ENCODE results near the gene WBP2NL.
"Not testable (repeated sequence)": the region's sequence is repeated elsewhere in the genome, so short reads cannot be mapped to it uniquely, and the experiment has no call there.

The WBP2NL gene, protein sequence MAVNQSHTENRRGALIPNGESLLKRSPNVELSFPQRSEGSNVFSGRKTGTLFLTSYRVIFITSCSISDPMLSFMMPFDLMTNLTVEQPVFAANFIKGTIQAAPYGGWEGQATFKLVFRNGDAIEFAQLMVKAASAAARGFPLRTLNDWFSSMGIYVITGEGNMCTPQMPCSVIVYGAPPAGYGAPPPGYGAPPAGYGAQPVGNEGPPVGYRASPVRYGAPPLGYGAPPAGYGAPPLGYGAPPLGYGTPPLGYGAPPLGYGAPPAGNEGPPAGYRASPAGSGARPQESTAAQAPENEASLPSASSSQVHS

DNA sequence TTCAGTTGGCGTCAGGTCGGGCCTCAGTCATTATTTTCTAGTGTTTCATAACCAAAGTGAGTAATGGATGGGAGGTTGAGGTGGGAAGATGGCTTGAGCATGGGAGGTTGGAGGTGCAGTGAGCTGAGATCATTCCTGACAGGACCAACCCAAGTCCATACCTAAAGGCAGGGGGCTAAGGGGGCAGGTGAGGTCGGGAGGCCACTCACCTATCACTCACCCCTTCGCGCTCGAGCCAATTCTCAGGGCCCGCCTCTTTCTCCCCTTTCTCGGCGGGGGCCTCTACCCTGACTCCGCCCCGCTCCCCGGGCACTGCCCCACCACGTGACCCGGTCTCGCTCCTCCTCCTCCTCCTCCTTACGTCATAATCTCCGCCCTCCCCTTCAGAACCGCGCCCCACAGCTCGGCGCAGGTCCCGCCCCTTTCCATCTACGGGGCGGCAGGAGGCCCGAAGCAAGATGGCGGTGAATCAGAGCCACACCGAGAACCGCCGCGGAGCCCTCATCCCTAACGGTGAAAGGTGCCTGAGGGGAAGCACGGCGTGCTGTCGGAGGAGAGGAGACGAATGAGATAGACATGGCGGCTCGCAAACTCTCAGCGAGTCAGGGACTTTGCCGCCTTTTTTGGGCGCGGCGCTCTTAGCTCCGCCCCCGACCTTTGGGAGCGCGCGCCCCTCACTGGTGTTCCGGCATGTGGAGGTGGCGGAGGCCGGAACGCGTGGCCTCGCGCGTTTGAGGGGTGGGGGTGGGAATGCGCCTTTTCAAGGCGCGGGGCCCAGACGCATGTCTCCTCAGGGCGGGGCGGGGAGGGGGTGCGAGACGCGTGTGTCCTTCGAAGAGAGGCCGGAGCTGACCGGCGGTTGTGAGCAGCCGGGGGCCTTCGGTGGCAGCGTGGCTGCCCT lies at the start of gene WBP2NL:
WBP2NL (plus strand) TSS at position 428 of the 901 bp plus-strand sequence; CDS start at position 459, 31 bp downstream.
- no peak for DNase-seq (ENCODE audit: low spot score)

DNA sequence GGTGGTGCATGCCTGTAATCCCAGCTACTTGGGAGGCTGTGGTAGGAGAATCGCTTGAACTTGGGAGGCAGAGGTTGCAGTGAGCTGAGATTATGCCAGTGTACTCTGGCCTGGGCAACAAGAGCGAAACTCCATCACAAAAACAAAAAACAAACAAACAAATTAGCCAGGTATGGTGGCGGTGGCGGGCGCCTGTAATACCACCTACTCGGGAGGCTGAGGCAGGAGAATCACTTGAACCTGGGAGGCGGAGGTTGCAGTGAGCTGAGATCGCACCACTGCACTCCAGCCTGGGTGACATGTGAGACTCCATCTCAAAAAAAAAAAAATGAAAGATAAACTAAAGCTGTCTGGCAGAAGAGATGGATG lies 49.7 kb upstream of the WBP2NL start:
- DNase-seq (ENCODE audit: low spot score): not testable (repeated sequence)

DNA sequence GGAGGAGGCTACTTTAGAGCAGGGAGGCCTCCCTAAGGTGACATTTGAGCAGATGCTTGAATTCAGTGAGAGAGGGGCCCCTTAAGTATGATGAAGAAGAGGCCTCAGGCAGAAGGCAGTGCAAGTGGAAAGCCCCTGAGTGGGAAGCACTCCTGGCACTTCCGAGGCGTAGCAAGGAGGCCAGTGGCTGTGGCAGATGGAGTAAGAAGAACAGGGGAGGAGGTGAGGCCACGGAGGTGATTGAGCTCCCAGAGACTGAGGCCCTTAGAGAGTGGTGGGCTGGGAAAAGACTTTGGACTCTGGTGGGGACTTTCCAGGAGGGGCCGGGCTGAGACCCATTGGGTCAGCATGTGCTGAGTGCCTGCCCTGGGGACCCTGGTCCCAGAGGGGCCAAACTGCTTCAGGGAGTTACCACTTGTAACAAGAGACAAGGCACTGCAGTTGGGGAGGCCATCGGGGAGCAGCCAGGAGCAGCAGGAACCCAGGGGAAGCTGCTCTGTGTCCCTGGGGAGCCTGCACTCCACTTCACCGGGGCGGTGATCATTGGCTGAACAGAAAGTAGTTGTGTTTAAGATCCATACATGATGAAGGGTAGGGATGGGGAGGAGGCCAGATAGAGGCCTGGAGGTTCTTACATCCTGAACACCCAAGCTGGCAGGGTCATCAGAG lies 49.2 kb upstream of the WBP2NL start:
- no peak for DNase-seq (ENCODE audit: low spot score)

DNA sequence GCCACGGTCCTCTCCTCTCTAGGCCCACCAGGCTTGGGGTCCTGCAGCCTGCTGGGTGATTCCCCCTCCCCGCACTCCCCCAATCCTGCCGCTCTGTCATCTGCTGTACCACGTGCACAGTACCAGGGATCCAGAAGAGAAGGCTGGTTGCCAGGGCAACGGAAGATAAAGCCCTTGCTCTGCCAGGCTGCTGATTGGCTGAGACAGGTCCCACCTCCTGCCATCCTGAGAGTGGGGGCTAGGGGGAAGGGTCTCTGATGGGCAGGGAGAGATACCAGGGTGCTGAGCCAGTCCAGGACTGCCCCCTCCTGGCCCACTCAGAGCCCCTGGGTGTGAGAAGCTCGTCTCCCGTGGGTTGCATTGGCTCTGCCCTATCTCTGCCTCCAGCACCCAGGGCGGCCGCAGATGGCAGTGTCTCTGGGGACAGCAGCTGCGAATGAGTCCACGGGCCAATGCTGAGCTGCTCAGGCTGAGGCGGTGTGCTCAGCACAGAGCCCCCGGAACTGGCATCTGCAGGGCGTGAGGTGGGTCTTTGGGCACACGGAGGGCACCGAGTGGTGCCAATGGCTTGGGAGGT lies 46.6 kb upstream of the WBP2NL start, which contains the start of gene SMIM45:
SMIM45 (plus strand) TSS at position 253 of the 577 bp plus-strand sequence.
- DNase-seq (ENCODE audit: low spot score): no peak

DNA sequence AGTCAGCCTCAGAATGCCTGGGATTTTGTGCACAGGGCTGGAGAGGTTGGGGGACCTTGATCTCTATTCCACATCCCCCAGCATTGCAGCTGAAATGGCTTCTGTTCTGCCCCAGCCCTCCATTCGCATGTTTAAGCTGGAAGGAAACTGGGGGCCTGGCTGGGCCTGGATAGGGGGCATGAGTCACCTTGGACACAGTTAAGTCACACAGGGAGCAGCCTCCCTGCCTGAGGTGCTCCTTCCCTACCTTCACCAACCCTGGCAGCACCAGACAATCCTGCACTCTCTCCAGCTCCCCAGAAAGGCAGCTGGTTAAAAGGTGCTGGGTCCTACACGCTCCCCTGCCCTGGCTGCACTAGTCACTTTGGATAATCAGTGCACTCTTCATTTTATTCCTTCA lies 45.9 kb upstream of the WBP2NL start:
- DNase-seq (ENCODE audit: low spot score): no peak

DNA sequence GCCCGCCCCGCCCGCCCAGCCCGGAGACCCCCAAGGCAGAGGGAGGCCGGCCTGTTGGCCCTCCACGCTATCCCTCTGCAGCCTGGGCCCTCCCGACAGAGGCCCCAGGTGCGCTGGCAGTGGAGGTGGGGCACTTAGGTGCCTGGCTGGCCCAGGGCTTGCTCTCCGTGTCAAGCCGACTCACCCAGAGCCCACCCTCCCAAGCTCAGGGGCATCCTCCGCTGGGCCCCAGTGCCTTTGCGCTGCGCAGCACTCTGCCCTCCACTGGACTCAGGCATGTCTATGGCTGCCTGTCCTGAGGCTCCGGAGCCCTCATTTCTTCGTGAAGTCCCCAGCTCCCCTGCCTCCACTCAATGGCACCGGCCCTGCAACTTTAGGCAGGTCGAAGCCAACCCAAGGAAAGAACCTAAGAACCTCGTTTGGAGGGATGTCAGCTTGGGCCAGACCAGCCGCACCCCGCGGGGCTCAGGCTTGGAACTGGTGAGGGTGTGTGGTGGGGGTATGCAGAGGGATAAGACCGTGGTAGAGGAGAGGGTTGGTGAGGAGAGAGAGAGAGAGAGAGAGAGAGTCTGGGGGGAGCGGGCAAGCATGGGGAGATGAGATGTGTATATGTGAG lies 40.5 kb upstream of the WBP2NL start:
- DNase-seq (ENCODE audit: low spot score): no peak

DNA sequence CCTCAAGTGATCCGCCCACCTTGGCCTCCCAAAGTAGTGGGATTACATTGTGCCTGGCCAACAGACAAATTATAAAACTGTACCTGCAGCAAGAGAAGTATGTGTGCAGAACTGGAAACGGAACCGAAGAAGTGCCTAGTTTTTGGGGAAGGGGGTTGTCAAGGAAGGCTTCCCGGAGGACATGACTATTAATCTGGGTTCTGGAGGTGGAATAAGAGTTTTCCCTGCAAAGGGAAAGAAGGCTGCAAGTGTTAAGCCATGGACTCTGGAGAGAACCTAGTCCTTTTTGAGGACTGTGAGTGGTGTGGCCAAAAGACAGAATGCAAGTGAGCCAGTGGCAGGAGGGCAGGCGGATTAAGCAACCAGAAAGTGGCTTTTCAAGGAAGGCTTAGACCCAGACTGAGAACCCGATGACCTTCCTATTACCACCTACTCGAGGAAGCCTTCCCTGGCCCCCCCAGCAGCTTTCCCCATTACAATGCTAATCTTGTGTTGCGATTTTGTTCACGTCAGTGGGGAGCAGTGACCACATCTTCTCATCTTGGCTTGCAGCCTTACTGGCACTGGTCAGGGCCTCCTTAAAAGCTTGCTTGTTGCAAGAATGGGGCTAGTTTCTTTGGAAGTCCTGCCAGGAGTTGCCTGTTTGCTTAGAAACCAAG lies 35.0 kb upstream of the WBP2NL start:
- no peak for DNase-seq (ENCODE audit: low spot score)

DNA sequence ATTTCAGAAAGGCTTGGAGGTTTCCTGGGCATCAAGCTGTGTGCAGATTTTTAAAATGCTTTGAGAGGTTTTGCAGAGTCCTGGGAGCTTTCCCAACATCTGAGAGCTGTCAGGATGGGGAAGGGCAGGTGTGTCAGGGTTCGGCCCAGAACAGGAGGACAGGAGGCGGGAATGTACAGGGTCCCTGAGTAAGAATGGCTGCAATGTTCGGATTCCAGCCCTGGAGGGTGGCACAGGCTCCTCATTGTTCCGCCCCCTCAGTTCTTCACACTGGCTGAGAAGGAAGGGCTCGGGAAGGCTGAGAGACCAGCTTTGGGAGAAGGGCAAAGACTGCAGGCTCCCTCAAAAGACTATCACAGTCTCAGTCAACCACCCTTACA lies 34.5 kb upstream of the WBP2NL start:
- DNase-seq (ENCODE audit: low spot score): no peak

DNA sequence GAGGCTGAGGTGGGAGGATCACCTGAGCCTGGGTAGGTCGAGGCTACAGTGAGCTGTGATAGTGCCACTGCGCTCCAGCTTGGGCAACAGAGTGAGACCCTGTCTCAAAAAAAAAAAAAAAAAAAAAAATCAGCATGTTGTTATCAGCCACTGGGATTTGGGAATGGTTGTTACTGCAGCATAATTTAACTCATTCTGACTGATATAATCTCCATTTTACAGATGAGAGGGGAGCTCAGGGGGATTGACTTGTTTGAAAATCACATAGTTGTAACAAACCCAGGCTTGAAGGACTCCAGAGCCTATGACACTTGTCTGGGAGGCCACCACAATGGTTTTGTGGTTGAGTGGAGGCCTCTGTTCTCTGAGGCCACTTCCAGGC lies 32.4 kb upstream of the WBP2NL start:
- no peak for DNase-seq (ENCODE audit: low spot score)

DNA sequence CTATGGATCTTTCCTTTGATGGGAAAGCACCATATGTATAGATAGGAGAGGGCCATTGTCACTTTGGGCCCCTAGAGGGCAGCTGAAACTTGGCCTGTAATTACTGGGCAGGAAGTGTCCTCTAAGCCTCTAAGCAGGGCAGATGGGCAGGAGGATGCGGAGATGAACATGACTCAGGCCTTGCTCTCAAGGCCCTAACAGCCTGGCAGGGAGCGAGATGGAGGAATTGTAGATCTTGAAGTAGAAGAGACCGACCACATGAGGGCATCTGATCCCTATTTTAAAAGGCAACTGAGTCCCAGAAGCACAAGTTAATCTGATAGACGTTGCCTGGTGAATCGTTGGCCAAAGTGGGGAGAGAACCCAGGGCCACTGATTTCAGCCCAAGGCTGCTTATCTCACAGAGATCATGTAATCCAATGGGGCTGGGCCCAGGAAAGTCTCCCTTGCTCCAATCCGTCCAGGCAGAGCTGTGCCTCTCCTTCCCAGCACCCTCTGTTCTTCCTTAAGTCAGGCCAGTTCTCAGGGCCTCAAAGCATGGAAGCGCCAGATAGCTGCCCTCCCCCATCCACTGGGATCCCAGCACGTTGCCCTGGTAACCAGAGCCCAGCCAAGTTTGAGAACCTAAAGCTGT lies 31.9 kb upstream of the WBP2NL start:
- peak; percentile 95 for DNase-seq (ENCODE audit: low spot score)

DNA sequence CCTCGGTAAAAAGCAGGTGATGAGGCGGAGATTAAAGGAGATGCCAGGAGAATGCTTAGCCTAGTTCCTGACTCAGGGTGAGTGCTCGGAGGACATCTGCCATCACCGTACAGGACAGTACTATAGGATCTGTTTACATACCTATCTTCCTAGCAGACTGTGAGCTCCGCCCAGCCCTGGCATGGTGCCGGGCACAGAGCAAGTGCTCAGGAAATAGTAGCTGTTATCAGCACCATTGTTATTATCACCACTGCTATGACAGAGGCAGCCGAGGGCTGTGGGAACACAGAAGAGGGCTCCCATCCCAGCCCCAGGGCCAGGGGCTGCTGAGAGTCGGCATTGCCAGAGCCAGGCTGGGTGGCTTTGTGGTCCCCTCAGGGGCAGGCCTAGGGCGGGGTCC lies 30.0 kb upstream of the WBP2NL start:
- no peak for DNase-seq (ENCODE audit: low spot score)

DNA sequence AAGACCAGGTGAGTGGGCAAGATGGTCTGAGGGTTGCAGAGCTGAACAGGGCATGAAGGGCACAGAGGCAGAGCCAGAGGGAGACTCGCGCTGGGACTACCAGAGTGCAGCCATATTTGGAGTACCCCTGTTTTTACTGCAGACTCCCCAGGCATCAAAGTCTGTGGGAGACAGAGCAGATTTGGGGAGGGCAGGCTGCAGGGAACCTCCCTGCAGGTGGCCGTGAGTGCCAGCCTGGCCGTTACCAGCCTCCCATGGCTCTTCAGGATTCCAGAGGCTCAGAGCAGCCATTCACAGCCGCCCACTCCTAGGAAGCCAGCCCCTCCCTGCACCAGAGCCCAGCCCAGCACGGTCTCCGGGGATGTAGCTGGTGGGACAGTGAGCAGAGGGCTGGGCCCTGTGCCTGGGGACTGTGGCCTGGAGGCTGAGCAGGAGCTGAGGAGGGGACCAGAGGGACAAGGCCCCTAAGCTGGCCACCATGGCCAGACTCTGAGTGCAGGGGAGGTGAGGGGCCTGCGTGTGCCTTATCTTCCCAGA lies 29.4 kb upstream of the WBP2NL start, which contains the start of gene SEPTIN3:
SEPTIN3 (plus strand) TSS at position 334 of the 537 bp plus-strand sequence. CDS start 2,050 bp downstream, outside the sequence.
- DNase-seq (ENCODE audit: low spot score): no peak

DNA sequence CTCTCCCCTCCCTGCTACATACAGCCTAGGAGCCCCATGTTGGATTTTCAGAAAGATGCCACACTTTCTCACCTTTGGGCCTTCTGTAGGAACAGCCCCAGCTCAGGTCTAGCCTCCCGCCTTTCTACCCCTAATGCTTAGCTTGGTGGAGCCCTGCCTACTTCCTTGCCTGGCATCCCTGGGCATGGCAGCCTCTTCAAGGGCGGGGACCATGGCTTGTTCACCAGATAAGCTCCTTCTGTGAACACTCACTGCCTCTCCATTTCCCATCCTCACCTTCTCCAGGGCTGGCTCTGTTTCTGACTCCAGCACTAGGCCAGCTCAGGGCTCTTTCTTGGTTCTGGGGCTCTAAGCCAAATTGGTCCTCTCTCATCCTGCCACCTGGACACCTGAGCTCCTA lies 28.0 kb upstream of the WBP2NL start:
- no peak for DNase-seq (ENCODE audit: low spot score)

DNA sequence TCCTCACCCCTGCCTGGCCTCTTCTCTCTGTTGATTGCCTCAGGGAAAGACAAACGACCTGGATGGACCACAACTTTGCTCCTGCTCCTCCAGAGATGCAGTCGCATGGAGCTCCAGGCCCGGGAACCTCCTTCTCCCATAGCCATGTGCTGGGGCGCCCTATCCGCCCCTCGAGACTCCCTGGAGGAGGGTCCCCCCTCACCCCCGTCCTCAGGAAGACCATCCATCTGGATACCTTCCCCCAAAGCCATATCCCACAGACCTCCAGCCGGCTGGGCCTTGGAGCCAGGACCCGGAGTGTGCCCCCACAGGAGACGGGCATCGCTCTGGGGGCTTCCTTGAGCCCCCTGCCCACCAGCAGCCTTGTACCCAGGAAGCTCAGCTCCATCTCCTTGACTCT lies 27.2 kb upstream of the WBP2NL start:
- DNase-seq (ENCODE audit: low spot score): no peak

DNA sequence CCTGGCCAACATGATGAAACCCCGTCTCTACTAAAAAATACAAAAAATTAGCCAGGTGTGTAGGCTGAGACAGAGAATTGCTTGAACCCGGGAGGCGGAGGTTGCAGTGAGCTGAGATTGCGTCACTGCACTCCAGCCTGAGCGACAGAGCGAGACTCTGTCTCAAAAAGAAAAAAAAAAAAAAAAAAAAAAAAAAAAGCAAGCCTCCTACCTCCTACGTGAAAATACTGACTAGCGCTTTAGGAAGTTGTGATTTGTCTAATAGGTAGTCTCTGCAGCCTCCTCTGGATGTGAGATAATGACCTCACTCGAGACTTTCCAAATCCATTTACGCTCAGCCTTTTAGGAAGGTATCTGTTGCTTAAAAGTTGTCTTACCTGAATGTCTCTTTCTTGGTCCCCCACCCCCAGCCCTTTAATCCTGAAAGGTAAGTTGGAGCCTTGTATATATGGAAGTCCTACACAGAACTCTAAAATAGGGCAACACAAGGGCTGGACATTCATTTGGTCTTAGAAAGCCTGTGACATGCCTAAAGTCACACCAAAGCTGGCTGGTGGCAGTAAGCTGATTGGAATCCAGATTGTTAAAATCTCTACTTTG lies 23.8 kb upstream of the WBP2NL start:
- no peak for DNase-seq (ENCODE audit: low spot score)

DNA sequence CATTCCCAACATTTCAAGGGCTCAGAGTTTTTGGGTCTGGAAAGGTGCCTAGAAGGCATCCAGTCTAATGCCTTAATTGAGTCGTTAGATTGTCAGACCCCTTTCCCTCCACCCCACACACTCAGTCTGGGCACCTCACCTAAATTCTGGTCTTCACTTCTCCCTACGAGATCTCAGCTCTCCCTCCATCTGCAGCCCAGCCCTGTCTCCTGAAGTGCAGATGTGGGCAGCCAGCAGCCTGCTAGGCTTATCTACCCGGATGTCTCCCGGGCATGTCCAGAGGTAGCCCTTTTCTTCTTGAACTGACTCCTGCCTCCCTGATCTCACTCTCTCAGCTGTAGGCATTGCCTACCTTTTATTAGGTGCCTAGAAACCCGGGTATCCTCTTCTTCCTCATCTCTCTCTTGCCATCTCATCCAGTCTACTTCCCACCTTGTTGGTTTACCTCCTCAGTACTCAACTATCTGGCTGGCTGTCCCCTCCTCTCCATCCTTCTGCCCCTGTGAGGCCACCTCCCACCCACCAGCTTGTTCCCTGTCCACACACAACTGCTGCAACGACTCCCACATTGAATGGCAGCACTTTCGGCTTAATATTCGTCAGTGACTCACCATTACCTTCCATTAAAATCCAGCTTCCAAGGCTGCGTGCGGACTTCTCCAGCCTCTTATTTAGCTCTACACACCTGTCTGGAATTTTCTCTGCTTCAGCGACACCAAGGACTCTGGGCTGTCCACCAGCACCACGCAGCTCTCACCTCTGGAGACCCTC lies 23.1 kb upstream of the WBP2NL start:
- no peak for DNase-seq (ENCODE audit: low spot score)

DNA sequence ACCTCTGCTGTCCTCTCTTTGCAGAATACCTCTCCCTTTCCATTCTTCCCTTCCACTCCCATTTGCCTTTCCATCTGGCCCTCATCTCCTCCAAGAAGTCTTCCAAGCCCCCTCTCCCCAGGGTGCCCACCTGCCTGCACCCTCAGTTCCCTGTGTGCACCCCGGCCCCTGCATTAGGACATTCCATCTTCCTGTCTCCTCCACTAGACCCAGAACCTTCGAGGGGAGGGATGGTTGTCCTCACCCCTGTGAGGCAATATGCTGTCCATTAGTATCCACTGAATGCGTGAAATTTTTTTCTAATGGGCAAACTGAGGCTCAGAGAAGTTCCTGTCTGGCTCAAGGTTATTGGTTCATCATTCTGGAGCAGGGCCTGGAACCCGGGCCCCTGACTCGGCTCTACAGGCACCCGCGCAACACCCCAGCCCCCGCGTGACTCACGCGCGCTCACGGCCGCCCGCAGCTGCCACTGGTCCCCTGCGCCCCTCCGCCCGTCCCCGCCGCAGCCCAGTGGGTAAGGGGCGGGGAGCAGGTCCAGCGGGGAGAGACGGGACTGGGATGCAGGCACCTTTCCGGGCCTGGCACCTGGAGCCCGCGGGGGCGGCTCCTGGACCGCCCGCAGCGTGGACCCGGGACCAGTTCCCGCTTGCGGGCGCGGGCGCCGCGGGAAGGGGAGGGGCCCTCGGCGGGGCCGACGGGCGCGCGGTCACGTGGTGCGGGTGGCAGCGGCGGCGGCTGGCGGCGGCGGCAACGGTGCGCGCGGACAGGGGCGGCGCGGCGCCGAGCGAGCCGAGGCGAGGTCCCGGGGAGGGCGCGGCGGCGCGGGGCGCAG lies 22.3 kb upstream of the WBP2NL start:
- DNase-seq (ENCODE audit: low spot score): peak; percentile 34

DNA sequence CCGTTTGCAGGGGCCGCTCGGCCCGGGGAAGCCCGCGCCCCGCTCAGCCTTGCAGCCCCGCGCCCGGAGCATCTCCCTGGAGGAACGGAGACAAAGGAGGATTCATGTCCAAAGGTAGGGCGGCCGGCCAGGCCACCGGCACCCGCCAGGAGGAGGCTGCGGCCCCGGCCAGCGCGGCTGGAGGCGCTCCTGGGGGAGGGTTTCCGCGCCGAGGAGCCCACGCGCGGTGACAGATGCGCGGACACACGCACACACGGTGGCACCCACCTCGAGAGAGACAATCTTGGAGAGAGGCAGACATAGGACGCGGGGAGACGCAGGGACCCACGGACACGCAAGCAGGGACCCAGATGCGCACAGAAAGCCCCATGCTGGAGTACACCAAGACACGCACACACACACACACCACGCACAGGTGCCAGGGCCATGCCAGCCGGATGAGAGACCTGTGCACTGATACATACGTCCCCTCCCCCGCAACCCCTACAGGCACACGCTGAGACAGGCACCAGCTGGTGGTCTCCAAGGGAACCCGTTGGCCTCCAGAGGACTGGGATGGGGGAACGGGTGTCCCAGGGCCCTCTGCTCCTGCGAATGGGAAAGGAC lies 21.5 kb upstream of the WBP2NL start:
- DNase-seq (ENCODE audit: low spot score): no peak

Measured in RKO (cell line).